Thyroid gland (tissue), 4 donors: ENCODE data around the gene FAM120AOS. TPM values are rescaled to one million over a fixed set of nuclear protein-coding genes. Genes with fewer than 3 reads are reported as not detected.

Experiments used
- DNase-seq, 2 donors: peaks; one replicate each; pipeline ENCODE4 v3.0.0-alpha.2; 2019
- H3K27ac ChIP-seq, 3 donors: fragments of 200-600 bp; sonication (generic); 1 replicate in 2 of 3; 2 replicates in 1 of 3; pipeline ENCODE4 v1.5.1; 2016 to 2019; ENCODE audit warnings: mild to moderate bottlenecking in 1 of 3, moderate library complexity in 1 of 3
- H3K27me3 ChIP-seq: fragments of 200-600 bp; sonication (generic); one replicate; pipeline ENCODE4 v1.5.1; 2019
- H3K36me3 ChIP-seq, 2 donors: fragments of 200-600 bp; sonication (generic); one replicate each; pipeline ENCODE4 v1.5.1; 2016 to 2019
- H3K4me1 ChIP-seq, 2 donors: fragments of 200-600 bp; sonication (generic); one replicate each; pipeline ENCODE4 v1.5.1; 2017 to 2019
- H3K4me3 ChIP-seq, 3 donors: fragments of 200-600 bp; sonication (generic); replicated peaks in 1 of 3; 1 replicate in 2 of 3; 2 replicates in 1 of 3; pipeline ENCODE4 v1.5.1; 2016; ENCODE audit warnings: mild to moderate bottlenecking in 1 of 3
- H3K9me3 ChIP-seq: fragments of 200-600 bp; sonication (generic); one replicate; pipeline ENCODE4 v1.5.1; 2017
- POLR2A ChIP-seq, 2 donors: fragments of 450-650 bp; IDR thresholded peaks; one replicate each; pipeline ENCODE4 v1.6.1; 2017; ENCODE audit warnings: antibody characterized with exemption in 2 of 2, mild to moderate bottlenecking in 2 of 2, moderate library complexity in 1 of 2
- WGBS, 2 donors: methylation state at CpG; one replicate each; pipeline ENCODE4 v1.1.5; 2017; 5-methylcytosine and 5-hydroxymethylcytosine counted together
- intact Hi-C: fragments of 100-400 bp; cut with DNase I; formaldehyde crosslinking; loops from one replicate; pipeline ENCODE4 v1.15.1; 2023
- total RNA-seq, 4 donors: library from RNA; depleted of rRNA; stranded (reverse); fragments of >200 nt; gene quantifications; one replicate each; pipeline ENCODE4 v1.2.3, GENCODE V29; 2016
- TF ChIP-seq, protein P1 (sequence below), 6 experiments: fragments of 200-600 bp in 3 of 6; fragments of 450-650 bp in 3 of 6; sonication (generic) in 3 of 6; IDR thresholded peaks; one replicate each; pipeline ENCODE4 v1.5.1; 2016 to 2019; ENCODE audit warnings: antibody characterized with exemption in 6 of 6, mild to moderate bottlenecking in 2 of 6, inconsistent platforms in 1 of 6, moderate library complexity in 1 of 6

Gene FAM120AOS
- total RNA-seq, 4 donors from 2014 or later, result 68.5 to 92.7 (median 80.8) TPM

DNA sequence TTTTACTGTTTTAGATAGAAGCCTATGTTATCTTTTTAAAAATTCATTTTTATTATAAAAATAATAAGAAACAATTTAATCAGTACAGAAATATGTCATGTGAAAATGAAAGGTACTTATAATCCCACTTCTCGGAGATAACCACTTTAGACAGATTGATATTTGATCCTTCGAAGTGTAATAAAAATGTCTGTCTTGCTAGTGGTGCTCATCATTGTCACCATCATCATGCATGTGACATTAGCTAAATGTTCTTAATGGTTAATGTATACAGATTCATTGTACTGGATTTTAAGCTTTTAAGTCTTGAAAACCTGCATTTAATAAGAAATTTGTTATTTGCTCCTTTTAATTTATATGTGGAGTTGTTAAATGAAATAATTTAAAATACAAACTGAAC lies 30.1 kb upstream of the FAM120AOS start:
- Histone ChIP-seq H3K27ac (no peak overlapping the region), H3K4me1 (peaks cover 0 to 7% of the 10 kb centered on the region in 2 donors), H3K9me3 (no peaks in the 10 kb centered on the region), H3K4me3 (no peak overlapping the region), H3K27me3 (no peaks in the 10 kb centered on the region), H3K36me3 (peaks cover 0 to 7% of the 10 kb centered on the region in 2 donors)
- 95 to 97% methylated on average over 2 of the region's 2 CpGs for WGBS, 2 donors
- intact Hi-C loops, result no loop called here
- TF ChIP-seq, protein P1, sequence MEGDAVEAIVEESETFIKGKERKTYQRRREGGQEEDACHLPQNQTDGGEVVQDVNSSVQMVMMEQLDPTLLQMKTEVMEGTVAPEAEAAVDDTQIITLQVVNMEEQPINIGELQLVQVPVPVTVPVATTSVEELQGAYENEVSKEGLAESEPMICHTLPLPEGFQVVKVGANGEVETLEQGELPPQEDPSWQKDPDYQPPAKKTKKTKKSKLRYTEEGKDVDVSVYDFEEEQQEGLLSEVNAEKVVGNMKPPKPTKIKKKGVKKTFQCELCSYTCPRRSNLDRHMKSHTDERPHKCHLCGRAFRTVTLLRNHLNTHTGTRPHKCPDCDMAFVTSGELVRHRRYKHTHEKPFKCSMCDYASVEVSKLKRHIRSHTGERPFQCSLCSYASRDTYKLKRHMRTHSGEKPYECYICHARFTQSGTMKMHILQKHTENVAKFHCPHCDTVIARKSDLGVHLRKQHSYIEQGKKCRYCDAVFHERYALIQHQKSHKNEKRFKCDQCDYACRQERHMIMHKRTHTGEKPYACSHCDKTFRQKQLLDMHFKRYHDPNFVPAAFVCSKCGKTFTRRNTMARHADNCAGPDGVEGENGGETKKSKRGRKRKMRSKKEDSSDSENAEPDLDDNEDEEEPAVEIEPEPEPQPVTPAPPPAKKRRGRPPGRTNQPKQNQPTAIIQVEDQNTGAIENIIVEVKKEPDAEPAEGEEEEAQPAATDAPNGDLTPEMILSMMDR (IDR thresholded peaks at IDR 0.05), result no peak
- no peak for TF ChIP-seq POLR2A (IDR thresholded peaks at IDR 0.05)
- no peak for DNase-seq

DNA sequence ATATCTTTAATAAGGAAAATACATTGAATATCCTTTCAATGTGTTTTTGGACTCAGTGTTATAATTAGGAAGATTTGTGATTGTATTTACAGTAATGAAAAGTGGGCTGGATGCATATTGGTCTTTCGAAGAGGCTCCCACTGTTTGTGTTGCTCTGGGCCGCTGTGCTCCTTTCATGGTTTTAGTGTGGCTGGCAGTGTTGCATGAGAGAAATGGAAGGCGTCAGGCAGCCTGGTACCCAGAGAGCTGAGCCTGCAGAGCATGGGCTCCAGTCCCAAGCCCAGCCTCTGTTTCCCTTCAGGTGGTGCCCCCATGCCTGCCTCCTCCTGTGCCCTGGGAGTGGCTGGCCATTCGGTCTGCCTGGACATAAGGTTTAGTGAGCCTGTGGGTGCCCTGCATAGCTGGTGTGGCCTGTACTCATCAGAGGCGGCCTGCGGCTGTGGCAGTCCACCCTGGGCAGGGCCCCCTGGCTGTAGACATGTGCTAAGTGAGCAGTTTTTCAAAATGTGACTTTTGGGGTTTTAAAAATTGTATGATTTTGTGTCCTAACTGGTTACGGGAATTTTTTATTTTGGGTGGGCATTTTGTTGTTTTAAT lies 27.4 kb upstream of the FAM120AOS start:
- Histone ChIP-seq H3K27ac (no peak overlapping the region), H3K36me3 (peaks cover 0 to 7% of the 10 kb centered on the region in 2 donors), H3K4me1 (peaks cover 0 to 2% of the 10 kb centered on the region in 2 donors), H3K9me3 (no peaks in the 10 kb centered on the region), H3K27me3 (no peaks in the 10 kb centered on the region), H3K4me3 (no peak overlapping the region)
- WGBS, 2 donors, result 96 to 99% methylated on average over 7 of the region's 7 CpGs
- no peak for DNase-seq
- TF ChIP-seq, protein P1 (IDR thresholded peaks at IDR 0.05), result no peak
- no peak for TF ChIP-seq POLR2A (IDR thresholded peaks at IDR 0.05)
- intact Hi-C loops, result no loop called here

DNA sequence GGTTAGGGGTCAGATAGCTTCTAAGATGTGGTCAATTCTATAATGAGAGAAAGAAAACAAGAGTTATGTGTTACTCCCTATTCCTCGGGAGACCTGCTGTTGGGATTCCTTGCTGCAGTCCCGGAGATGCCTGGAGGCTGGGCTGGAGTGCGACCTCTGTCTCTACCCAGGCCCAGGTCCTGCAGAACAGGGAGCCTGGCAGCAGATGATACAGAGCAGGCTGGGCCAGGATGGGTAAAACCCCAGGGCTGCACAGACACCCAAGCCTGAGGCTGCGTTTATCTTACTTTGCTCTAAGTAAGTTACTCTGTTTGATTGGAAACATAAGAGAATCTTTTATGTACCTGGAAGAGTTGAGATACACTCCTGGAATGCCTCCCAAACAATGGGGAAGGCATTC lies 26.9 kb upstream of the FAM120AOS start:
- intact Hi-C loops, result no loop called here
- Histone ChIP-seq H3K9me3 (no peaks in the 10 kb centered on the region), H3K36me3 (peaks cover 0 to 7% of the 10 kb centered on the region in 2 donors), H3K4me3 (no peak overlapping the region), H3K4me1 (peaks cover 0 to 6% of the 10 kb centered on the region in 2 donors), H3K27me3 (no peaks in the 10 kb centered on the region), H3K27ac (no peak overlapping the region)
- 81 to 89% methylated on average over 4 of the region's 4 CpGs for WGBS, 2 donors
- TF ChIP-seq, protein P1 (IDR thresholded peaks at IDR 0.05), result no peak
- no peak for TF ChIP-seq POLR2A (IDR thresholded peaks at IDR 0.05)
- DNase-seq, result no peak

DNA sequence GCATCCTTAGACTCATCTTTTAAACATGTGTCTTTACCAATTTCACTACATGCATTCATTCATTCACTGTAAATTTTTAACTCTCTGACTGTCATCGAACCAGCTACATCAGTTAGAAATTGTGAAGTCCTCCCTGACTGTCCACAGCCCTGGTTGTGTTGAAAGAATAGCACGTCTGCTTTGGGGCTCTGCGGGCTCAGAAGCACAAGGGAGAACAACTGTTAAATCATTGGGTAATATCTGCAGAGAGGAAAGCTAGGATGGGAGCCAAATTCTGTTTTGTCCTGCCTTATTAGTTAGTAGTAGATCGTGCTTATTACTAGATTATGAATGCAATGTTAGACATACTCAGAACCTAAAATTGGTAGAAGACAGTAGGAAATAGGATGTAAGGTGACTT lies 26.3 kb upstream of the FAM120AOS start:
- WGBS, 2 donors, result 73 to 75% methylated on average over 4 of the region's 4 CpGs
- no peak for TF ChIP-seq POLR2A (IDR thresholded peaks at IDR 0.05)
- TF ChIP-seq, protein P1 (IDR thresholded peaks at IDR 0.05), result no peak
- Histone ChIP-seq H3K4me3 (no peak overlapping the region), H3K9me3 (no peaks in the 10 kb centered on the region), H3K27me3 (no peaks in the 10 kb centered on the region), H3K27ac (no peak overlapping the region), H3K4me1 (peaks cover 0 to 6% of the 10 kb centered on the region in 2 donors), H3K36me3 (peaks cover 0 to 7% of the 10 kb centered on the region in 2 donors)
- intact Hi-C loops, result no loop called here
- DNase-seq, result no peak

DNA sequence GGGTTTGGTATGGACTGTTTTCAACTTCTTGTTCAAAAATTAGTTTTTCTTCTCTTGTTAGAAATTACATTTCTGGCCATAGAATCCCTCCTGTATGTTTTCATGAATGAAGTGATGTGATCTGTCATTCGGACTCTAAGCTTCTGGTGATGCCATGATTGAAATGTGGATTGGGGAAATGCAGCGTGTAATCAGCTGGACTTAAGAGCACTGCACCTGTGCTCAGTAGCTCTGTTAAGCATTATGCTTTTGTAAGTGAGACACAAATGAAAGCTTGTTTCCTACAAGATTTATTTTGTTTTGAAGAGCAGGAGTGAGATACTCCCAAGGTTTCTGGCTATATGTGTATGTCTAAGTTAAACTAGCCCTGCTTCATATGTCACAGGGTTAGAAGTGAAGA lies 24.0 kb upstream of the FAM120AOS start:
- no peak for DNase-seq
- 93 to 98% methylated on average over 2 of the region's 2 CpGs for WGBS, 2 donors
- intact Hi-C loops, result no loop called here
- Histone ChIP-seq H3K4me1 (peaks cover 0 to 6% of the 10 kb centered on the region in 2 donors), H3K4me3 (no peak overlapping the region), H3K27me3 (no peaks in the 10 kb centered on the region), H3K27ac (no peak overlapping the region), H3K9me3 (no peaks in the 10 kb centered on the region), H3K36me3 (no peaks in the 10 kb centered on the region)
- TF ChIP-seq, protein P1 (IDR thresholded peaks at IDR 0.05), result no peak
- no peak for TF ChIP-seq POLR2A (IDR thresholded peaks at IDR 0.05)
